ENCODE measurements around the gene PDE4D. TPM values are rescaled to one million over a fixed set of nuclear protein-coding genes. Genes with fewer than 3 reads are reported as not detected.

The PDE4D gene
- total RNA-seq, 2 experiments from 2014 or later = 0.50 to 0.51 TPM

- H3K9me2 ChIP-seq (ENCODE audit: insufficient read depth, low read length) = no peaks in the 10 kb centered on the region
- H2AFZ ChIP-seq (ENCODE audit: low read length) = no peak overlapping the region
- H3K27ac ChIP-seq (ENCODE audit: low read depth, low read length, poor library complexity, severe bottlenecking) = no peak overlapping the region
- POLR2A ChIA-PET = no interaction called here
- no TSS peak for BruUV-seq (replicated peaks)
- no peak for TF ChIP-seq EZH2phosphoT487 (IDR thresholded peaks at IDR 0.05; ENCODE audit: borderline replicate concordance, low read depth, low read length)
- TF ChIP-seq, protein P1, sequence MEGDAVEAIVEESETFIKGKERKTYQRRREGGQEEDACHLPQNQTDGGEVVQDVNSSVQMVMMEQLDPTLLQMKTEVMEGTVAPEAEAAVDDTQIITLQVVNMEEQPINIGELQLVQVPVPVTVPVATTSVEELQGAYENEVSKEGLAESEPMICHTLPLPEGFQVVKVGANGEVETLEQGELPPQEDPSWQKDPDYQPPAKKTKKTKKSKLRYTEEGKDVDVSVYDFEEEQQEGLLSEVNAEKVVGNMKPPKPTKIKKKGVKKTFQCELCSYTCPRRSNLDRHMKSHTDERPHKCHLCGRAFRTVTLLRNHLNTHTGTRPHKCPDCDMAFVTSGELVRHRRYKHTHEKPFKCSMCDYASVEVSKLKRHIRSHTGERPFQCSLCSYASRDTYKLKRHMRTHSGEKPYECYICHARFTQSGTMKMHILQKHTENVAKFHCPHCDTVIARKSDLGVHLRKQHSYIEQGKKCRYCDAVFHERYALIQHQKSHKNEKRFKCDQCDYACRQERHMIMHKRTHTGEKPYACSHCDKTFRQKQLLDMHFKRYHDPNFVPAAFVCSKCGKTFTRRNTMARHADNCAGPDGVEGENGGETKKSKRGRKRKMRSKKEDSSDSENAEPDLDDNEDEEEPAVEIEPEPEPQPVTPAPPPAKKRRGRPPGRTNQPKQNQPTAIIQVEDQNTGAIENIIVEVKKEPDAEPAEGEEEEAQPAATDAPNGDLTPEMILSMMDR (conservative IDR thresholded peaks at IDR 0.05; ENCODE audit: low read length) = no peak
- no peak for DNase-seq (ENCODE audit: low spot score)
- H3K4me1 ChIP-seq (ENCODE audit: insufficient read depth, low read length, poor library complexity, severe bottlenecking) = no peaks in the 10 kb centered on the region
- no peaks in the 10 kb centered on the region for H3K9me3 ChIP-seq (ENCODE audit: low read length)
- H3K4me3 ChIP-seq (ENCODE audit: low read depth, low read length, poor library complexity, severe bottlenecking) = no peak overlapping the region
- H4K20me1 ChIP-seq (ENCODE audit: insufficient read depth, low read length) = no peaks in the 10 kb centered on the region
- H3K4me2 ChIP-seq (ENCODE audit: low read length) = no peak overlapping the region
- H3K36me3 ChIP-seq (ENCODE audit: insufficient read depth, low read length) = no peaks in the 10 kb centered on the region
- H3K79me2 ChIP-seq (ENCODE audit: insufficient read depth, low read depth, low read length) = no peaks in the 10 kb centered on the region
- CTCF ChIA-PET (ENCODE audit: unreplicated experiment) = no interaction called here
- intact Hi-C loops (cut with micrococcal nuclease; ENCODE audit: unreplicated experiment) = no loop called here
Observed at GRCh38 chr5:59418808-59419207, 474.7 kb downstream of the PDE4D start.

DNA sequence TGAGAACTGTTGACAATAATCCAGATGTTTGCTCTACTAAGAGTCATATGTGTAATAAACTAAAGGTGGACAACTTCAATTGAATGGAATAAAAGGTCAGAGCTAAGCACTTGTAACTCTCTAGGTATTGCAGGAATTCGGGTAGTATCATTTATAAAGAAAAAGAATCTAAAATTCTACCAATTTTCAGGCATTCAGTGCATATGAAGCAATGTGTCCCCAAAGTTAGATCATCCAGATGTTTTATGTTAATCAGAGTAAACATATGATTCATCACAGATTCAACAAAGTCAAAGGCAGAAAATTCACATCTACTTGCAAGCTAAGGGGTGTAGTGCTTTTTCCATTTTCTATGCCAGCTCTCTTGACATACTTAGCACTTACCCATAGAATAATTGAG is 477.1 kb downstream of the PDE4D start:
- H3K9me2 ChIP-seq (ENCODE audit: insufficient read depth, low read length) = no peaks in the 10 kb centered on the region
- POLR2A ChIA-PET = no interaction called here
- H3K4me3 ChIP-seq (ENCODE audit: low read depth, low read length, poor library complexity, severe bottlenecking) = no peak overlapping the region
- H3K4me2 ChIP-seq (ENCODE audit: low read length) = no peak overlapping the region
- H3K4me1 ChIP-seq (ENCODE audit: insufficient read depth, low read length, poor library complexity, severe bottlenecking) = no peaks in the 10 kb centered on the region
- intact Hi-C loops (cut with micrococcal nuclease; ENCODE audit: unreplicated experiment) = no loop called here
- H4K20me1 ChIP-seq (ENCODE audit: insufficient read depth, low read length) = no peaks in the 10 kb centered on the region
- H3K79me2 ChIP-seq (ENCODE audit: insufficient read depth, low read depth, low read length) = no peaks in the 10 kb centered on the region
- no peak overlapping the region for H2AFZ ChIP-seq (ENCODE audit: low read length)
- H3K9me3 ChIP-seq (ENCODE audit: low read length) = no peaks in the 10 kb centered on the region
- CTCF ChIA-PET (ENCODE audit: unreplicated experiment) = no interaction called here
- no TSS peak for BruUV-seq (replicated peaks)
- H3K36me3 ChIP-seq (ENCODE audit: insufficient read depth, low read length) = no peaks in the 10 kb centered on the region
- no peak for DNase-seq (ENCODE audit: low spot score)
- no peak for TF ChIP-seq EZH2phosphoT487 (IDR thresholded peaks at IDR 0.05; ENCODE audit: borderline replicate concordance, low read depth, low read length)
- TF ChIP-seq, protein P1 (conservative IDR thresholded peaks at IDR 0.05; ENCODE audit: low read length) = no peak
- no peak overlapping the region for H3K27ac ChIP-seq (ENCODE audit: low read depth, low read length, poor library complexity, severe bottlenecking)

GRCh38 chr5:59416026-59416425 is 477.5 kb downstream of the PDE4D start:
- no TSS peak for BruUV-seq (replicated peaks)
- intact Hi-C loops (cut with micrococcal nuclease; ENCODE audit: unreplicated experiment) = no loop called here
- no peaks in the 10 kb centered on the region for H4K20me1 ChIP-seq (ENCODE audit: insufficient read depth, low read length)
- CTCF ChIA-PET (ENCODE audit: unreplicated experiment) = no interaction called here
- no peaks in the 10 kb centered on the region for H3K9me2 ChIP-seq (ENCODE audit: insufficient read depth, low read length)
- H2AFZ ChIP-seq (ENCODE audit: low read length) = no peak overlapping the region
- no peaks in the 10 kb centered on the region for H3K36me3 ChIP-seq (ENCODE audit: insufficient read depth, low read length)
- no peak overlapping the region for H3K4me2 ChIP-seq (ENCODE audit: low read length)
- POLR2A ChIA-PET = no interaction called here
- H3K79me2 ChIP-seq (ENCODE audit: insufficient read depth, low read depth, low read length) = no peaks in the 10 kb centered on the region
- no peaks in the 10 kb centered on the region for H3K4me1 ChIP-seq (ENCODE audit: insufficient read depth, low read length, poor library complexity, severe bottlenecking)
- no peak overlapping the region for H3K27ac ChIP-seq (ENCODE audit: low read depth, low read length, poor library complexity, severe bottlenecking)
- H3K4me3 ChIP-seq (ENCODE audit: low read depth, low read length, poor library complexity, severe bottlenecking) = no peak overlapping the region
- TF ChIP-seq, protein P1 (conservative IDR thresholded peaks at IDR 0.05; ENCODE audit: low read length) = no peak
- DNase-seq (ENCODE audit: low spot score) = no peak
- H3K9me3 ChIP-seq (ENCODE audit: low read length) = no peaks in the 10 kb centered on the region
